H1 (cell line): ENCODE measurements around the gene WDFY4. TPM values are rescaled to one million over a fixed set of nuclear protein-coding genes. Genes with fewer than 3 reads are reported as not detected.

Source experiments
- CTCF ChIA-PET: fragments of 300-600 bp; sonication (Branson Sonifier 250); formaldehyde crosslinking; loops from one replicate; lab custom pipeline; 2021; ENCODE audit not compliant: partially characterized antibody; lab: Charles Lee
- POLR2A ChIA-PET: fragments of 300-600 bp; sonication (Branson Sonifier 250); formaldehyde crosslinking; loops from one replicate; lab custom pipeline; 2021; ENCODE audit warnings: inconsistent platforms; ENCODE audit not compliant: partially characterized antibody; lab: Charles Lee
- DNase-seq, 2 experiments: peaks; one replicate each; pipeline versions ENCODE4 v3.0.0 to v3.0.0-alpha.2; 2010 to 2022; ENCODE audit warnings: low spot score in 2 of 2, low read depth in 1 of 2, mixed read lengths in 1 of 2
- FAIRE-seq: peaks from 2 replicates; lab custom pipeline; 2011; peaks lifted over from hg19 to GRCh38; lab: Jason Lieb, UNC
- H2AFZ ChIP-seq: 2 replicates; pipeline ENCODE4 v1.8.1; 2012; ENCODE audit warnings: low read length, inconsistent platforms
- H2AK5ac ChIP-seq: 2 replicates; pipeline ENCODE4 v1.6.1; 2013; ENCODE audit warnings: low read depth, low read length
- H2BK120ac ChIP-seq: replicated peaks from 2 replicates; pipeline ENCODE3; 2013; ENCODE audit warnings: low read depth, low read length, inconsistent platforms
- H2BK12ac ChIP-seq: 2 replicates; pipeline ENCODE4 v1.6.1; 2013; ENCODE audit warnings: low read depth, low read length
- H2BK15ac ChIP-seq: 2 replicates; pipeline ENCODE4 v1.6.1; 2013; ENCODE audit warnings: low read length
- H2BK20ac ChIP-seq: 2 replicates; pipeline ENCODE4 v1.6.1; 2013; ENCODE audit warnings: low read length
- H2BK5ac ChIP-seq: 2 replicates; pipeline ENCODE4 v1.6.1; 2013; ENCODE audit warnings: low read depth, low read length
- H3K14ac ChIP-seq: 2 replicates; pipeline ENCODE4 v1.6.1; 2013; ENCODE audit warnings: inconsistent platforms; ENCODE audit not compliant: insufficient read length
- H3K18ac ChIP-seq: 2 replicates; pipeline ENCODE4 v1.6.1; 2013; ENCODE audit warnings: low read length; ENCODE audit errors: extremely low read depth
- H3K23ac ChIP-seq: 2 replicates; pipeline ENCODE4 v1.6.1; 2013; ENCODE audit warnings: inconsistent platforms; ENCODE audit not compliant: insufficient read length
- H3K23me2 ChIP-seq: 2 replicates; pipeline ENCODE4 v1.6.1; 2013; ENCODE audit warnings: low read depth, low read length
- H3K27ac ChIP-seq: 2 replicates; pipeline ENCODE4 v1.6.1; 2011; ENCODE audit warnings: low read depth, low read length, inconsistent platforms
- H3K27me3 ChIP-seq, 4 experiments: replicated peaks in 1 of 4; 1 replicate in 1 of 4; 2 replicates in 3 of 4; pipeline versions ENCODE4 v1.6.1 to v1.8.1; 2011 to 2013; ENCODE audit warnings: low read length in 3 of 4, mild to moderate bottlenecking in 3 of 4, inconsistent platforms in 2 of 4, mixed read lengths in 2 of 4, moderate library complexity in 1 of 4; ENCODE audit not compliant: control insufficient read depth in 3 of 4, insufficient read depth in 3 of 4; ENCODE audit errors: extremely low read depth in 1 of 4
- H3K36me3 ChIP-seq, 4 experiments: 2 replicates each; pipeline versions ENCODE4 v1.6.1 to v1.8.1; 2011 to 2013; ENCODE audit warnings: mild to moderate bottlenecking in 4 of 4, low read length in 3 of 4, moderate library complexity in 2 of 4, control low read depth in 1 of 4, inconsistent platforms in 1 of 4; ENCODE audit not compliant: insufficient read depth in 4 of 4, control insufficient read depth in 2 of 4
- H3K4ac ChIP-seq: replicated peaks from 2 replicates; pipeline ENCODE3; 2013; ENCODE audit warnings: low read length, low read depth, mixed read lengths, inconsistent platforms; ENCODE audit not compliant: insufficient read length
- H3K4me1 ChIP-seq, 4 experiments: replicated peaks in 1 of 4; 1 replicate in 1 of 4; 2 replicates in 3 of 4; pipeline versions ENCODE4 v1.6.1 to v1.8.1; 2011 to 2013; ENCODE audit warnings: low read length in 3 of 4, inconsistent platforms in 2 of 4, mixed read lengths in 1 of 4; ENCODE audit not compliant: insufficient read depth in 4 of 4, control insufficient read depth in 3 of 4
- H3K4me2 ChIP-seq, 2 experiments: 2 replicates each; pipeline versions ENCODE4 v1.6.1 to v1.8.1; 2011 to 2013; ENCODE audit warnings: low read depth in 2 of 2, low read length in 2 of 2, control low read depth in 1 of 2, inconsistent platforms in 1 of 2, mild to moderate bottlenecking in 1 of 2; ENCODE audit not compliant: insufficient read depth in 1 of 2
- H3K4me3 ChIP-seq, 4 experiments: fragments of 200-600, 300-600 bp in 1 of 4; sonication (generic), shearing (Covaris generic), sonication (Bioruptor Twin) in 1 of 4; 2 replicates each; pipeline versions ENCODE4 v1.5.1 to v1.8.1; 2011 to 2016; ENCODE audit warnings: low read length in 4 of 4, low read depth in 3 of 4, control low read depth in 2 of 4, inconsistent platforms in 2 of 4, mild to moderate bottlenecking in 2 of 4, mixed read lengths in 1 of 4, moderate library complexity in 1 of 4; ENCODE audit not compliant: insufficient read depth in 2 of 4; ENCODE audit errors: extremely low read depth in 1 of 4
- H3K56ac ChIP-seq: replicated peaks from 2 replicates; pipeline ENCODE3; 2013; ENCODE audit warnings: low read depth, mild to moderate bottlenecking, mixed read lengths, low read length, inconsistent platforms; ENCODE audit not compliant: insufficient read length
- H3K79me1 ChIP-seq: 2 replicates; pipeline ENCODE4 v1.6.1; 2013; ENCODE audit warnings: low read depth, low read length, control low read depth
- H3K79me2 ChIP-seq, 2 experiments: 2 replicates each; pipeline versions ENCODE4 v1.6.1 to v1.8.1; 2012 to 2013; ENCODE audit warnings: low read length in 2 of 2, mild to moderate bottlenecking in 2 of 2, inconsistent platforms in 1 of 2; ENCODE audit not compliant: insufficient read depth in 2 of 2, control insufficient read depth in 1 of 2
- H3K9ac ChIP-seq, 4 experiments: replicated peaks in 1 of 4; 1 replicate in 1 of 4; 2 replicates in 3 of 4; pipeline versions ENCODE4 v1.6.1 to v1.8.1; 2011 to 2013; ENCODE audit warnings: low read depth in 3 of 4, low read length in 3 of 4, control low read depth in 2 of 4, mild to moderate bottlenecking in 2 of 4, moderate library complexity in 2 of 4, inconsistent platforms in 1 of 4; ENCODE audit errors: extremely low read depth in 1 of 4
- H3K9me3 ChIP-seq, 2 experiments: 2 replicates each; pipeline versions ENCODE4 v1.6.1 to v1.8.1; 2012 to 2013; ENCODE audit warnings: mild to moderate bottlenecking in 2 of 2, moderate library complexity in 2 of 2, control low read depth in 1 of 2, inconsistent platforms in 1 of 2, low read depth in 1 of 2, low read length in 1 of 2, mixed read lengths in 1 of 2; ENCODE audit not compliant: insufficient read depth in 2 of 2
- H4K20me1 ChIP-seq, 2 experiments: replicated peaks in 1 of 2; 2 replicates each; pipeline versions ENCODE3 to v1.8.1; 2011 to 2013; ENCODE audit warnings: inconsistent platforms in 2 of 2, low read length in 2 of 2, mild to moderate bottlenecking in 1 of 2; ENCODE audit not compliant: insufficient read depth in 2 of 2, control insufficient read depth in 1 of 2
- H4K5ac ChIP-seq: 2 replicates; pipeline ENCODE4 v1.6.1; 2013; ENCODE audit warnings: low read length, low read depth, mixed read lengths, inconsistent platforms; ENCODE audit not compliant: insufficient read length
- H4K8ac ChIP-seq: 2 replicates; pipeline ENCODE4 v1.8.0; 2013; ENCODE audit warnings: mild to moderate bottlenecking, moderate library complexity, low read length, inconsistent platforms; ENCODE audit not compliant: insufficient read depth; ENCODE audit errors: extremely low read depth
- H4K91ac ChIP-seq: replicated peaks from 2 replicates; pipeline ENCODE3; 2013; ENCODE audit warnings: low read length, mixed read lengths, inconsistent platforms; ENCODE audit not compliant: insufficient read length
- E2F6 ChIP-seq: IDR thresholded peaks from 2 replicates; pipeline ENCODE4 v1.6.1; 2012; ENCODE audit warnings: inconsistent platforms
- WGBS, 2 experiments: shearing (Covaris generic) in 1 of 2; methylation state at CpG; one replicate each; pipeline versions ENCODE4 v1.1.6 to v1.1.7; 2013 to 2015; ENCODE audit warnings: low lambda C conversion rate in 2 of 2, mixed read lengths in 2 of 2, inconsistent platforms in 1 of 2, low coverage in 1 of 2, missing lambda C conversion rate in 1 of 2; ENCODE audit not compliant: insufficient replicate concordance in 2 of 2, insufficient coverage in 1 of 2, insufficient read length in 1 of 2; ENCODE audit errors: extremely low coverage in 1 of 2, missing lambda C conversion rate in 1 of 2; 5-methylcytosine and 5-hydroxymethylcytosine counted together
- polyA plus RNA-seq, 7 experiments: library from polyadenylated mRNA; depleted of rRNA in 3 of 7; stranded (reverse) in 5 of 7; unstranded in 2 of 7; fragments of >200 nt in 5 of 7; fragments of 200-250 nt in 2 of 7; gene quantifications; 1 replicate in 5 of 7; 2 replicates in 1 of 7; 4 replicates in 1 of 7; pipeline versions ENCODE4 v1.2.1 to v1.2.3, GENCODE V29; 2011 to 2013; ENCODE audit warnings: missing spikeins in 2 of 7, mixed read lengths in 2 of 7
- total RNA-seq: library from RNA; stranded (reverse); fragmentation: NEBNext Ultra II Directional; extraction: Animal tissue kit (Norgen Biotek cat#: 25700); gene quantifications from 2 replicates; pipeline ENCODE4 v1.2.1, GENCODE V29; 2021

Gene WDFY4
- total and polyA plus RNA-seq, 2 of the 8 experiments (the other 6 are each of a cell fraction or from before 2014, with no cell fraction given) = not detected

GRCh38 chr10:48943096-48943495 is 258.4 kb downstream of the WDFY4 start:
- H3K4me2 ChIP-seq = no peak overlapping the region
- no peak overlapping the region for H3K4me3 ChIP-seq
- H3K18ac ChIP-seq = no peak overlapping the region
- no peak overlapping the region for H2BK120ac ChIP-seq
- TF ChIP-seq E2F6 = no peak
- no peaks in the 10 kb centered on the region for H3K79me1 ChIP-seq
- H4K5ac ChIP-seq = no peak overlapping the region
- H3K23ac ChIP-seq = no peak overlapping the region
- H3K27me3 ChIP-seq = no peaks in the 10 kb centered on the region; a peak in 1 of 7 replicates
- H3K9me3 ChIP-seq = no peaks in the 10 kb centered on the region
- no peaks in the 10 kb centered on the region for H3K4me1 ChIP-seq
- no peak overlapping the region for H2BK15ac ChIP-seq
- H4K91ac ChIP-seq = no peak overlapping the region
- no peak overlapping the region for H2AK5ac ChIP-seq
- H4K20me1 ChIP-seq = peaks cover 0 to 1% of the 10 kb centered on the region in 2 experiments
- WGBS, 2 experiments = 92% methylated on average over 10 of the region's 10 CpGs; no CpG with 5 or more reads in 1 of the 2 experiments
- no peak overlapping the region for H2BK5ac ChIP-seq
- H2AFZ ChIP-seq = no peak overlapping the region
- no peak for DNase-seq
- no peak for FAIRE-seq
- H2BK12ac ChIP-seq = no peak overlapping the region
- no peak overlapping the region for H3K4ac ChIP-seq
- no peak overlapping the region for H3K56ac ChIP-seq
- no peak overlapping the region for H3K14ac ChIP-seq
- H4K8ac ChIP-seq = no peak overlapping the region
- H3K36me3 ChIP-seq = no peaks in the 10 kb centered on the region
- H3K27ac ChIP-seq = no peak overlapping the region
- H2BK20ac ChIP-seq = no peak overlapping the region
- H3K79me2 ChIP-seq = no peaks in the 10 kb centered on the region
- ChIA-PET POLR2A (no interaction called here), CTCF (no interaction called here)
- no peak overlapping the region for H3K9ac ChIP-seq
- H3K23me2 ChIP-seq = no peaks in the 10 kb centered on the region
